Upper lobe of left lung (tissue), 4 donors: Measurements from ENCODE around the gene ZNF836.

ENCODE experiments used
- CTCF ChIP-seq, 6 experiments: fragments of 450-650 bp in 4 of 6; fragments of 200-600 bp in 2 of 6; sonication (generic) in 2 of 6; IDR thresholded peaks; one replicate each; pipeline ENCODE4 v1.5.1; 2016 to 2019; ENCODE audit warnings: antibody characterized with exemption in 6 of 6
- EP300 ChIP-seq, 4 donors: sonication (generic); formaldehyde crosslinking; IDR thresholded peaks; one replicate each; pipeline ENCODE4 v1.5.1; 2017; ENCODE audit warnings: antibody characterized with exemption in 4 of 4, control low read depth in 2 of 4
- POLR2A ChIP-seq, 4 donors: fragments of 450-650 bp; IDR thresholded peaks; one replicate each; pipeline ENCODE4 v1.5.1; 2016 to 2017; ENCODE audit warnings: antibody characterized with exemption in 4 of 4, mild to moderate bottlenecking in 2 of 4
- POLR2AphosphoS5 ChIP-seq, 2 donors: sonication (generic); formaldehyde crosslinking; IDR thresholded peaks; one replicate each; pipeline ENCODE4 v1.5.1; 2017; ENCODE audit warnings: antibody characterized with exemption in 2 of 2

DNA sequence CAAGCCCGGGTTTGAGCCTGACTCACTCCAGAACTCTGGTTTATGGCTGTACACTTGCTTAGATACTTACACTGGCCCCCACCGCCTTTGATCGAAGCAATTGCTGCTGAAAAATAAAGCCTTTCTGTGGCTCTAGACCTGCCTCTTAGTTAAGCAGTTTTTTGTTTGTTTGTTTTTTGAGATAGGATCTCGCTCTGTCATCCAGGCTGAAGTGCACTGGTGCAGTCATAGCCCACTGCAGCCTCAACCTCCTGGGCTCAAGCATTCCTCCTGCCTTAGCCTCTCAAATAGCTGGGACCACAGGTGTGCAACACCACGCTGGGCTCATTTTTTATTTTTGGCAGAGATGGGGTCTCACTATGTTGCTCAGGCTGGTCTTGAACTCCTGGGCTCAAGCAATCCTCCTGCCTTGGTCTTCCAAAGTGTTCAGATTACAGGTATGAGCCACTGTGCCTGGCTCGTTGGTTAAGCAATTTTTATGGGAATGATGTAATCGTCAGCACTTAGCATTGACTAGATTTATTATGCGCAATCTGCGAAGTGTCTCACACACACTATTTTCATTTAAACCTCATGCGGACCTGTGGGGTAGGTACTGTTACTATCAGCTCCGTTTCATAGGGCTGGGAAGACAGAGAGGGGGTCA lies 40.6 kb upstream of the ZNF836 start:
- TF ChIP-seq CTCF (IDR thresholded peaks at IDR 0.05) (no peak), POLR2AphosphoS5 (IDR thresholded peaks at IDR 0.05) (no peak), POLR2A (IDR thresholded peaks at IDR 0.05) (no peak), EP300 (IDR thresholded peaks at IDR 0.05) (no peak)
